ENCODE measurements around the gene RAP1GAP. TPM values are rescaled to one million over a fixed set of nuclear protein-coding genes. Genes with fewer than 3 reads are reported as not detected.

The RAP1GAP gene
- total RNA-seq, 3 donors from 2014 or later, result 0.32 to 7.2 (median 6.0) TPM

DNA sequence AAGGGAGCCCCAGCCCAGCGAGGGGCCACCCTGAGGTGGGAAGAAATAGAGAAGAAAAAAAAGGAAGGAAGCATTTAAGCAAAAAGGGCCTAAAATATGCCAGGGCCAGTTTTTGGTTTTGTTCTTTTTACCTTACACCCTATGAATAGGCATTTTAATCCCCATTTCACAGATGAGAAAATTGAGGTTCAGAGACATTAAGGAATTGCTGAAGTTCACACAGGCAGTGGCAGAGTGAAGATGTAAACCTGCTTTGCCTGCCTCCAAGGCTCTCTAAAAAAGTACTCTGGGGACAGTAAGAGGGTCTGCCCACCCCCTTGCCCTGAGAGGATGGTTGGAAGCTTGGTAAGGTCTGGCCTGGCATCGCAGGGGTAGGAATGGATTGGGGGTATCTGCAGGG, 19.8 kb downstream of the RAP1GAP start:
- DNase-seq (ENCODE audit: low spot score in 2 of 2), result no peak
- no peak overlapping the region for H3K4me3 ChIP-seq
- no peaks in the 10 kb centered on the region for H3K27me3 ChIP-seq
- intact Hi-C loops (cut with DNase I; ENCODE audit: low total_unique reads), result no loop called here
- TF ChIP-seq, protein P1, sequence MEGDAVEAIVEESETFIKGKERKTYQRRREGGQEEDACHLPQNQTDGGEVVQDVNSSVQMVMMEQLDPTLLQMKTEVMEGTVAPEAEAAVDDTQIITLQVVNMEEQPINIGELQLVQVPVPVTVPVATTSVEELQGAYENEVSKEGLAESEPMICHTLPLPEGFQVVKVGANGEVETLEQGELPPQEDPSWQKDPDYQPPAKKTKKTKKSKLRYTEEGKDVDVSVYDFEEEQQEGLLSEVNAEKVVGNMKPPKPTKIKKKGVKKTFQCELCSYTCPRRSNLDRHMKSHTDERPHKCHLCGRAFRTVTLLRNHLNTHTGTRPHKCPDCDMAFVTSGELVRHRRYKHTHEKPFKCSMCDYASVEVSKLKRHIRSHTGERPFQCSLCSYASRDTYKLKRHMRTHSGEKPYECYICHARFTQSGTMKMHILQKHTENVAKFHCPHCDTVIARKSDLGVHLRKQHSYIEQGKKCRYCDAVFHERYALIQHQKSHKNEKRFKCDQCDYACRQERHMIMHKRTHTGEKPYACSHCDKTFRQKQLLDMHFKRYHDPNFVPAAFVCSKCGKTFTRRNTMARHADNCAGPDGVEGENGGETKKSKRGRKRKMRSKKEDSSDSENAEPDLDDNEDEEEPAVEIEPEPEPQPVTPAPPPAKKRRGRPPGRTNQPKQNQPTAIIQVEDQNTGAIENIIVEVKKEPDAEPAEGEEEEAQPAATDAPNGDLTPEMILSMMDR (IDR thresholded peaks at IDR 0.05), result no peak
- no peak for TF ChIP-seq POLR2AphosphoS5 (IDR thresholded peaks at IDR 0.05)
- no peak for TF ChIP-seq POLR2A (IDR thresholded peaks at IDR 0.05)
- no peaks in the 10 kb centered on the region for H3K36me3 ChIP-seq
- H3K4me1 ChIP-seq, result peaks cover 0 to 6% of the 10 kb centered on the region in 2 donors
- no peaks in the 10 kb centered on the region for H3K9me3 ChIP-seq
- H3K27ac ChIP-seq, result no peak overlapping the region

DNA sequence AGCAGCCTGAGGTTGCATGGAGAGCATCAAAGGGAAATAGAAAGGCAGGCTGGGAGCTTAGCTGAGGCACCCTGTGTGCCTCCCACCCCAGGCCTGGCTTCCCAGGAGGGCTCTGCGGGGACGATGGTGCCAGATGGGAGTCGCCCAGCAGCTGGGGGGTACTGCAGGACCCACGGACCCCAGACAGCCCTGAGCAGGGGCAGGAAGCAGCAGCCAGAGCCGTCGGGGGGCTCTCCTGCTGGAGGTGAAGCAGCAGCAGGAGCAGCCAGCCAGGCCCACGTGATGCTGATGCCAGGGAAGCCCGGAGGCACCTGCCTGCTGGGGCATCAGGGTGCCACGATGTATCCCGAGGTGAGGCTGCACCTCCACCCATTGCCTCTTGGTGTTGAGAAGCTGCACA, 20.4 kb downstream of the RAP1GAP start:
- no peak overlapping the region for H3K4me3 ChIP-seq
- TF ChIP-seq, protein P1 (IDR thresholded peaks at IDR 0.05), result no peak
- no peak for TF ChIP-seq POLR2AphosphoS5 (IDR thresholded peaks at IDR 0.05)
- no peak for TF ChIP-seq POLR2A (IDR thresholded peaks at IDR 0.05)
- H3K27me3 ChIP-seq, result no peaks in the 10 kb centered on the region
- H3K36me3 ChIP-seq, result no peaks in the 10 kb centered on the region
- intact Hi-C loops (cut with DNase I; ENCODE audit: low total_unique reads), result no loop called here
- H3K9me3 ChIP-seq, result no peaks in the 10 kb centered on the region
- H3K27ac ChIP-seq, result no peak overlapping the region
- no peak for DNase-seq (ENCODE audit: low spot score in 2 of 2)
- peaks cover 0 to 6% of the 10 kb centered on the region in 2 donors for H3K4me1 ChIP-seq

DNA sequence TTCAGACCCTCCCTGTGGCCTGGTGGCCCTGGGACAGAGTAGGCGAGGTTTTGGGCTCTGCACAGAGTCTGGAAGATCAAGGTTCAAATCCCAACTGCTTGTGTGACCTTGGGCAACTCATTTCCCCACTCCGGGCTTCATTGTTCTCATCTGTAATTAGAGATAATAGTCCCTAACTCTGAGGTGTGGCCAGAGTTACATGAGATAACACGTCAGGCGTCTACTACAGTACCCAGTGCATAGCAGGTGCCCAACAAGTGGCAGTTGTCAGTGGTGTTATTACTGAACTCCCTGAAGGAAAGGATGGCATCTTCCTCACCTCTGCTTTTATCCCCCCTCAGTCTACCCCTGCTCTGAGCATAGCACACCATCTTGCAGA, 20.8 kb downstream of the RAP1GAP start:
- no peaks in the 10 kb centered on the region for H3K27me3 ChIP-seq
- TF ChIP-seq, protein P1 (IDR thresholded peaks at IDR 0.05), result no peak
- TF ChIP-seq POLR2AphosphoS5 (IDR thresholded peaks at IDR 0.05) (no peak), POLR2A (IDR thresholded peaks at IDR 0.05) (no peak)
- no peak overlapping the region for H3K27ac ChIP-seq
- no peaks in the 10 kb centered on the region for H3K9me3 ChIP-seq
- intact Hi-C loops (cut with DNase I; ENCODE audit: low total_unique reads), result no loop called here
- DNase-seq (ENCODE audit: low spot score in 2 of 2), result no peak
- no peak overlapping the region for H3K4me3 ChIP-seq
- H3K36me3 ChIP-seq, result no peaks in the 10 kb centered on the region
- peaks cover 0 to 6% of the 10 kb centered on the region in 2 donors for H3K4me1 ChIP-seq

DNA sequence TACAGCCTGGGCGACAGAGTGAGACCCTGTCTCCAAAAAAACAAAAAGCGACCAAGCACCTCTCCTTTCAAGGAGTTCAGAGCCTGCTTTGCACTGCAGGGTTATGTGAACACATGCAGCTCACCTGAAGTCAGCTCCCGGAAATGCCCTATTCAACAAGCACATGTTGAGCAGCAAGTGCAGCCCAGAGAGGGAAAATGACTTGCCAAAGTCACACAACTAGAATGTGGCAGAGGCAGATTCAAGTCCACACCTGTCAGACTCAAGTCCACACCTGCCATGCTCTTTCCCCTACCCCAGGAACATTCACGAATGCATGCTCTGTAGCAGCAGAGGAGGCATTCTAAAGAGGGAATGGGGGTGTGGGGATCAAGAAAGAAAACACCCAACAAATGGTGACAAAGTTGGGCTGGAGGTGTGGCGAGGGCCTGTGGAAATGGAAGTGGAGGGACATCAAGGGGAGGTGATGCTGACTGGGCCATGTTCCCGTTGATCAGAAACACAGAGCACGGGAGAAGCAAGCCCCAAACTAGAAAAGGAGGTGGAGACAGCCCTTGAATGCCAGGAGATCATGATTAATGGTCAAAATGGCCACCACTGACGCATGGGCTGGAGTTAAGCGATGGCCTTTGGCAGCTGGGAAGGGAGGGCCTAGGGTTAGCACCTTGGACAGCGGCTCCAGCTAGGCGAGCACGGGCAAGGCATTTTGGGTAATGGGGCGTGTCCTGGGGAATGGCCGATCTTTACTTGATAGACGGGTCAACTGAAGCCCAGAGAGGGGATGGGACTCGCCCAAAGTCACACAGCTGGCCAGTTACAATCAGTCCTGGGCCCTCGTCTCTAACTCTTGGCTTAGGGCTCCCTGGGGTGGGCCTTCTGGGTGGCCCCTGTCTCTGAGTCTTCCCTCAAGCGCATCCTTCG, 21.5 kb downstream of the RAP1GAP start:
- no peak overlapping the region for H3K4me3 ChIP-seq
- TF ChIP-seq, protein P1 (IDR thresholded peaks at IDR 0.05), result no peak
- TF ChIP-seq POLR2AphosphoS5 (IDR thresholded peaks at IDR 0.05) (no peak), POLR2A (IDR thresholded peaks at IDR 0.05) (no peak)
- H3K27me3 ChIP-seq, result no peaks in the 10 kb centered on the region
- H3K27ac ChIP-seq, result no peak overlapping the region
- no peak for DNase-seq (ENCODE audit: low spot score in 2 of 2)
- no peaks in the 10 kb centered on the region for H3K36me3 ChIP-seq
- H3K4me1 ChIP-seq, result peaks cover 0 to 6% of the 10 kb centered on the region in 2 donors
- intact Hi-C loops (cut with DNase I; ENCODE audit: low total_unique reads), result no loop called here
- no peaks in the 10 kb centered on the region for H3K9me3 ChIP-seq

DNA sequence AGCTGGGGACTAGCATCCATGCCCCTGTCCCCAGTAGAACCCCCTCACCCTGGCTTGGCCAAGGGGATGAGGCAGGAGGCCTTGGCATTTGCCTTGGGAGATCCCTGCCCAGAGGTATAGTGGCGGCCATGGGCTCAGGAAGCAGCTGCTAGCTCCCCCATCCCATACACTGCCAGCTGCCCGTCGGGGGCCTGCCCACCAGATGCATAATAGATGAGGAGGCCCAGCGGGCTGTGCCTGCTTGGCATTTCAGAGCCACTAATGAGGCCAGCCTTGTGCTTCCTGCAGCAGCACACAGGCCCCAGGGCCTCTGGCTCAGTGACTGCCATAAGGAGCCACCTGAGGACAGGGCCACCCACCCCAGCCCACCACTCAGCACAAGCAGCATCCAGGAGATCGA, 23.6 kb downstream of the RAP1GAP start:
- intact Hi-C loops (cut with DNase I; ENCODE audit: low total_unique reads), result no loop called here
- TF ChIP-seq POLR2A (IDR thresholded peaks at IDR 0.05), result no peak
- no peak for TF ChIP-seq POLR2AphosphoS5 (IDR thresholded peaks at IDR 0.05)
- Histone ChIP-seq H3K27me3 (no peaks in the 10 kb centered on the region), H3K4me3 (no peak overlapping the region), H3K36me3 (no peaks in the 10 kb centered on the region), H3K9me3 (no peaks in the 10 kb centered on the region), H3K27ac (no peak overlapping the region), H3K4me1 (no peaks in the 10 kb centered on the region)
- no peak for DNase-seq (ENCODE audit: low spot score in 2 of 2)
